ENCODE measurements around the gene MPEG1. TPM values are rescaled to one million over a fixed set of nuclear protein-coding genes. Genes with fewer than 3 reads are reported as not detected.
A peak's percentile ranks its signal among the peaks of the same experiment; 100 is the strongest.

The MPEG1 gene
- total RNA-seq, 1 donor from 2014 or later: not detected

DNA sequence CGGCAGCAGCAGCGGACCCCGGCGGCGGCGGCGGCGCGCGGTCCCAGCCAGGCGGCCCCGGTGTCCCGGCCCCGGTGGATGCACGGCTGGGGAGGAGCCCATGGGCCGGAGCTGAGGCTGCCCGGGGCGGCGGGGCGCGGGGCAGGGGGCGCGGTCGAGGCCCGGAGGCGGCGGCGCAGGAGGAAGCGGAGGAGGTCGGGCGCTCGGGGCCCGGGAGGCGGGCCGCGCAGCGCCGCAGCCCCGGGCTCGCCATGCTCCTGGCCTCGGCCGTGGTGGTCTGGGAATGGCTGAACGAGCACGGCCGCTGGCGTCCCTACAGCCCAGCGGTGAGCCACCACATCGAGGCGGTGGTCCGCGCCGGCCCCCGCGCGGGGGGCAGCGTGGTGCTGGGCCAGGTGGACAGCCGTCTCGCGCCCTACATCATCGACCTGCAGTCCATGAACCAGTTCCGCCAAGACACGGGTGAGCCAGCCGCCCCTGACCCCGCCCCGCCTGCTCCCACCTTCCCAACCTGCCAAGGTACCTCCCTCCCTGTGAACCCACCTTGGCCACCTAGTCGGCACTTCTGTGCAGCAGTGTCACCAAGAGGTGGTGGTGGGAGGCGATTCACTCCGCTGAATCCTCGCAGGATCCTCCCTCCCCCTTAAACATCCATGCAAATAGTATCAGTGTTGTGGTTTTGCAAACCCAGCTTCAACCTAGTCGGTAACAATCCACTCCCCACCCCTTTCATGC lies 40.2 kb downstream of the MPEG1 start:
- DNase-seq (ENCODE audit: low read depth, low spot score): no peak

DNA sequence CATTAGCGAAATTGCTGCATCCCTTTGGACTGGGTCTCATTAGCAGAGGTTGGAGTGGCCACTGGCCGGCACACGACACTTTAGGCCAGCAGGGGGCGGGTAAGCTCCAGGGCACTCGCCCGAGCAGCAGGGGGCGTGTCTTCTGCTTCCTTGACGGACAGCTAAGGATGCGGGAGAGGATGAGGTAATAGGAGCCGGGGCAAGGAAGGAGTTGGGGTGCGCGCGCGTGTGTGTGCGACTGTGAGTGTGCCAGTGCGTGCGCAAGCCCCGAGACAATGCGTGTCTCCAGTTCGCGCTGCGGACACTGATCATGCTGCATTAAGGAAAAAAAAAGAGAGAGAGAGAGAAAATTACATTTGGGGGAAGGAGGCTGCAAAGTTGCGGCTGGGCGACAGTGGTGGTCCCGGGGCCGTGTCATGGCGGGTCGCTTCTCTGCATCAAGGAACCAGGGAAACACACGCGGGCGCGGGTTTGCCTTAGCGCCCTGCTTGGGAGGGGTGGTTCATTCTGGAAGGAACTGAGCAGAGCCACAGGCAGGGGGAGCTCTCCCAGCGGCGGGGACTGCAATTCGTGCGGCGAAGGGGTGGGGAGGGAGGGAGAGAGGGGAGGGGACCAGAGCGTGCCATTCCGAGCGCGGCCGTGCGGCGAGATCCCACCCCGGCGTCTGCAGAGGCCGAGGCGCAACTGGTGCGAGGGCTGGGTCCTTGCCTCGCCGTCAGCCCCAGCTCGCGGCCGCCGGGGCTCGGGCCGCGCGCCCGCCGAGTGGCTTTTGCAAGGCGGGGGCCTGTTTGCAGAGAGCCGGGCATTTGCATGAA lies 41.0 kb downstream of the MPEG1 start, which contains the start of gene DTX4:
Gene DTX4, plus strand, starts transcription at position 625 of the 815 bp plus-strand sequence. CDS start 464 bp downstream, outside the sequence.
- DNase-seq (ENCODE audit: low read depth, low spot score): peak; percentile 54

DNA sequence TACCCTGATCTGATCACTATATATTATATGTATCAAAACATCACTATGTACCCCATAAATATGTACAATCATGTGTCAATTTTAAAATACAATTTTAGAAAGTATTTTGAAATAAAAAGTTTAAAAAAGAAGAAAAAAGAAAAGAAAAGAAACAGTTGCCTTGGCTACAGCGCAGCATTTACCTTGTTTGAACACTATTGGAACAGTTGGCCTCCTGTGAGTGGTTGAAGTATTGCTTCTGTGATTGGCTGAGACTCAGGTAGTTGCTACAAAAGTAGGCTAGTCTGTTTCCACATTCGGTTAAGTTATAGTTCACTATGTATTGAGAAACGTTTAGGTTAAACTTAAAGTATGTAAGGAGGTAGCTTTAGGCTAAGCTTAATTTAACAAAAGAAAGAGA lies 48.7 kb downstream of the MPEG1 start:
- DNase-seq (ENCODE audit: low read depth, low spot score): no peak

Other genes with a start within 250 kb of the MPEG1 start
- gene GLYATL1B, start 126.6 kb downstream of the MPEG1 start, total RNA-seq: not detected in 2 replicates
- gene FAM111B, start 105.7 kb downstream of the MPEG1 start, total RNA-seq: 18.0 and 30.9 TPM in 2 replicates
- gene FAM111A, start 70.1 kb downstream of the MPEG1 start, total RNA-seq: 42.2 and 106 TPM in 2 replicates
- gene DTX4, start 40.8 kb downstream of the MPEG1 start, total RNA-seq: 0.20 and 0.21 TPM in 2 replicates
- not detected in 2 replicates for gene OR5AN1, start 146.0 kb upstream of the MPEG1 start, total RNA-seq
- gene OR5A2, start 213.5 kb upstream of the MPEG1 start, total RNA-seq: not detected in 2 replicates
- not detected in 2 replicates for gene OR5A1, start 223.5 kb upstream of the MPEG1 start, total RNA-seq
- not detected in 2 replicates for gene OR4D6, start 244.0 kb upstream of the MPEG1 start, total RNA-seq

Data from pulmonary artery endothelial cell (primary cell).